ENCODE measurements around the gene ACSF3.
"Not testable (repeated sequence)": the region's sequence is repeated elsewhere in the genome, so short reads cannot be mapped to it uniquely, and the experiment has no call there.

The ACSF3 gene

DNA sequence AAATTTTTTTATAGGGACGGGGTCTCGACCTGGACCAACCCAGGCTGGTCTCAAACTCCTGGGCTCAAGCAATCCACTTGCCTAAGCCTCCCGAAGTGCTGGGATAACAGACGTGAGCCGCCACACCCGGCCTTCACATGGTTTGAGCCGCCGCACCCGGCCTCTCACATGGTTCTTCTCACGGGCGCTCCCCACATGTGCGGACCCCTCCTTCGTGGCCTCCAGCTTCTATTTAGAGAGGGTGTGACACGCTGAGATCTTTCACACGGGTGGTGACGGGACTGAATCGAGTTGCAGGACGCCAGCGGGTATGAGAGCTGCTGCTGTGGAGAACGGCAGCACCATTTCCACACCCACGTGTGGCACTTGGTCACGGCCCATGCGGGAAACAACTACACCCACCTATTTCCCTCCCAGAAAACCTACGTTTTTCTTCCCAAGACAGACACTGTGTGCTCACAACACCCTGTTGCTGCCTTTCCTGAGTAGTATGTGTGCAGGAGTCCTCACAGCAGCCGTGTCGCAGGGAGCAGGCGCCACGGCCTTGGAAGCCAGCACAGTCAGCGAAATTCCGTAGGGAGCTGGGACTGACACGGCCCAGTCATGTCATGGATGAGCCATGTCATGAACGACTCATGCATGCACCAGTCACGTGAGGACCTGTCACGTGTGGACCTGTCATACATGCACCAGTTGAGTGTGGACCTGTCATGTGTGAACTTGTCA is 20.1 kb upstream of the ACSF3 start:
- peak; percentile 59 for DNase-seq (ENCODE audit: low spot score)

DNA sequence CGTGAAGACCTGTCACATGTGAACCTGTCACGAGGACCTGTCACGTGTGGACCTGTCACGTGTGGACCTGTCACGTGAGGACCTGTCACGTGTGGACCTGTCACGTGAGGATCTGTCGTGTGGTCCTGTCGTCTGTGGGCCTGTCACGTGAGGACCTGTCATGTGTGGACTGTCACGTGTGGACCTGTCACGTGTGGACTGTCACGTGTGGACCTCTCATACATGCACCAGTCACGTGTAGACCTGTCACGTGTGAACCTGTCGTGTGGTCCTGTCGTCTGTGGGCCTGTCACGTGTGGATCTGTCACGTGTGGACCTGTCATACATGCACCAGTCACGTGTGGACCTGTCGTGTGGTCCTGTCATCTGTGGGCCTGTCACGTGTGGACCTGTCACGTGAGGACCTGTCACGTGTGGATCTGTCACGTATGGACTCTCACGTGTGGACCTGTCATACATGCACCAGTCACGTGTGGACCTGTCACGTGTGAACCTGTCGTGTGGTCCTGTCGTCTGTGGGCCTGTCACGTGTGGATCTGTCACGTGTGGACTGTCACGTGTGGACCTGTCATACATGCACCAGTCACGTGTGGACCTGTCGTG is 19.5 kb upstream of the ACSF3 start:
- DNase-seq (ENCODE audit: low spot score) = not testable (repeated sequence)

DNA sequence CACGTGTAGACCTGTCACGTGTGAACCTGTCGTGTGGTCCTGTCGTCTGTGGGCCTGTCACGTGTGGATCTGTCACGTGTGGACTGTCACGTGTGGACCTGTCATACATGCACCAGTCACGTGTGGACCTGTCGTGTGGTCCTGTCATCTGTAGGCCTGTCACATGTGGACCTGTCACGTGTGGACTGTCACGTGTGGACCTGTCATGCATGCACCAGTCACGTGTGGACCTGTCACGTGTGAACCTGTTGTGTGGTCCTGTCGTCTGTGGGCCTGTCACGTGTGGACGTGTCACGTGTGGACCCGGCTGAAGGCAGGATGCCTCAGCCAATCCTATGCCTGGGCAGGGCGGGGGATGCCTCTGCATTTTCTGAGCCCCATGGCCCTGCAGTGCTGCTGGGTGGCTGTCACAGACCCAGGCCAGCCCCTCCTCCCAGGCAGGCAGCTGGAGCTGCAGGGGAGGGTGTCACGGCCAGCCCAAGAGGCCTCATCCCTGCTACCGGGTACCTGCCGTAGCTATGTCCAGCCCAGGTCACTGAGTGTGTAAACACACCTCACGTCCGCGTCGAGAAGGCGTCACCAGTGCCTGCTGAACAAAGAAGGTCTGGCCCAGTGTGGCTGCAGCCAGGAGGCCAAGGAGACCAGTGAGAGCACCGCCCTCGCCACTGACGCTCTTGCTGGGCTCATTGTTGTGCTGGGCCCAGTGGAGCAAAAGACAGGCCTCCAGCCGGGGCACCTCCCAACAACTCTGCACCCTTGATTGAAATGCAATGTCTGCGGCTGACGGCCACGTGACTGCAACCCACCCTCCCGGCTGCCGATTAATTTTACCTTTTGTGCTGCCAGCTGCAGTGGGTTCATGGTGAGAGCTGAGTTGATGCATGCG is 18.6 kb upstream of the ACSF3 start:
- DNase-seq (ENCODE audit: low spot score) = no peak

DNA sequence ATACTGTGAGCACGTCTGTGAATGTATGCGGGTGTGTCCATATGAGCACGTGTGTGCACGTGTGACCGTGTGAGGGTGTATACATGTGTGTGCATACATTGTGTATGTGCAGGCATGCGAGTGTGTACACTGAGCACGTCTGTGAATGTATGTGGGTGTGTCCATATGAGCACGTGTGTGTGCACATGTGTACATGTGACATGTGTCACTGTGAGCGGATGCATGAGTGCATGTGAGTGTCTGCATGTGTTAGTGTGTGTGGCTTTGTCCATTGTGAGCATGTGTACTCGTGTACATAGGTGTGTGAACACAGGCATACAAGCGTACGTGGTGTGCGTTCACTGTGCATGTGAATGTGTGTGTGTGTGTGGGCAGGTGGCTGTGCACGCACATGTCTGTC is 17.5 kb upstream of the ACSF3 start:
- DNase-seq (ENCODE audit: low spot score) = no peak

DNA sequence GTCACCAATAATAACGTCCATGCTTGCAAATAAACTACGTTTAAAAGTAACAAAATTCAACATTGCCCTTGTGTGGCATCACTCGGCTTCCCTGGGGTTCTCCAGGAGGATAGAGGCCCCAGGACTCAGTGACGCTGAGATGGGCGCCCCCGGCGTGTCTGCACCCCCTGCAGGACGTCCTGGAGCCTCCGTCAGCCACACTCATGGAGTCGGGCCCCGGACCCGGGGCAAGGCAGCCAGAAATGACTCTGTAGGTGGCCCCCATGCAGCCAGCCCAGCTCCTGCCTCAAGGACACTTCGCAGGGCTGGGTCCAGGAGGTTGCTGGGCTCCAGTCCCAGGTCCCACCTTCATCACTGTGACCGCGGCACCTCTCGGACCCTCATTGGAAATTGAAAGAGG is 16.6 kb upstream of the ACSF3 start:
- no peak for DNase-seq (ENCODE audit: low spot score)

DNA sequence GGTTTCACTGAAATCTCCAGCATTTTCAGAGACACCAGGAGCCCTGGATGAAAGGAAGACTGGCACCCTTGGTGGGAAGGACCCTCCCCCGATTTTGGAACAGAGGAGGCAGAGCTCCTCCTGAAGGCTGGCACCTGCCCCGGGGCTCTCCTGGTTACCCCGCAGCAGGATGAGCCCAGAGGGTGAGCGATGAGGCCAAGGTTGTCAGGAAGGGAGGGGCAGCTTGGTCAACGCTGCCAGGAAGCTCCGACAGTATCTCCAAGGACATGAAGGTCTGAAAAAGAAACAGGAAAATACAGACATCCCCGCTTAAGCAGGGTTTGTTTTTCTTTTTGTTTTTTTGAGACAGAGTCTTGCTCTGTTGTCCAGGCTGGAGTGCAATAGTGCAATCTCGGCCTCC is 15.5 kb upstream of the ACSF3 start:
- DNase-seq (ENCODE audit: low spot score) = no peak

DNA sequence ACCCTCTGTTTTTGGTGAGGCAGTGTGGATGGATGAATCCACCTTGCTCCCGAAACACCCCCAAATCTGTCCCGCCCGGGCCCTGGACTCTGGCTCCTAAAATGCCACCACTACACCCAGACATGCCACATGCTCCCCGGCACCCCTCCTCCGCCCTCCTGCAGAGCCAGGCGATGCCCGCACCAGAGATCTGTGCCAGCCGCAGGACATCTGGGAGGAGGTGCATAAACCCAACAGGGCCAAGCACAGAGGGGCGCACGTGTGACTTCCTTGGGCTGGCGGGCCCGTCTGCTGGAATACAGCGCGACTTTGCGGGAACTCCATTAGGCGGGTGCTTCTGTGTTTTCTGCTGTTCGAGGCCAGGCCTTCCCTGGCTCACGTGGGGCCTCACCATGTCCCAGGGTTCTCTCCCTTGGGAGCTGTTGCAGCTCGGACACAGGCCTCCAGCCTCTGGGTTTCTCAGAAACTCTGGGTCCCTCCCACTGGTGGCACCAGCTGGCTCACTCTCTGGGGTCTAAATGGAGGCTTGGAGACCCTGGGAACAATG is 14.1 kb upstream of the ACSF3 start:
- DNase-seq (ENCODE audit: low spot score) = no peak

DNA sequence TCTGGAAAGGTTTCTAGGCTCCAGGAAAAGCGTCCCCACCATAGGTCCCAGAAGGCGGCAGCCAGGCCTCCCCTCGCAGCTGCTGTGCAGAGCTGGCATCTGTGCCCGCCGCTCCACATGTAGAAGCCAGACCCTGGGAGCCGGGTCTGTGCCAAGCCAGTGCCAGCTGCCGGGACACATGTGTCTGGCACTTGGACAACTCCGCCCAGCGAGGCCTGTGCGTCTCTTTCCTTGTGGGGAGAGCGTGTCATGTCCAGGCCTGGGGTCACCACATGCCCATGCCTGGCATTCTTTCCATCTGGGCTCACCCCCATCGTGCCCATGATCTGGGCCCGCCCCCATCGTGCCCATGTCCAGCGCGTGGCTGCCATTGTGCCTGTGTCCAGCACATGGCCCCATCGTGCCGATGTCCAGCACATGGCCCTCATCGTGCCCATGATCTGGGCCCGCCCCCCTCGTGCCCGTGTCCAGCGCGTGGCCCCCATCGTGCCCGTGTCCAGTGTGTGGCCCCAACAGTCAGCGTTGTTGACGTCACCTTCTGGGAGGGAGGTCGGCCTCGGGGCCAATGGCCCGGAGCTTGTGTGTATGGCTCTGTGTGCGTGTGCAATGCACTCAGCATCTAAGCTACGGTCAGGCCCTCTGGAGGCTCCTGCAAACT is 13.3 kb upstream of the ACSF3 start:
- DNase-seq (ENCODE audit: low spot score) = no peak

DNA sequence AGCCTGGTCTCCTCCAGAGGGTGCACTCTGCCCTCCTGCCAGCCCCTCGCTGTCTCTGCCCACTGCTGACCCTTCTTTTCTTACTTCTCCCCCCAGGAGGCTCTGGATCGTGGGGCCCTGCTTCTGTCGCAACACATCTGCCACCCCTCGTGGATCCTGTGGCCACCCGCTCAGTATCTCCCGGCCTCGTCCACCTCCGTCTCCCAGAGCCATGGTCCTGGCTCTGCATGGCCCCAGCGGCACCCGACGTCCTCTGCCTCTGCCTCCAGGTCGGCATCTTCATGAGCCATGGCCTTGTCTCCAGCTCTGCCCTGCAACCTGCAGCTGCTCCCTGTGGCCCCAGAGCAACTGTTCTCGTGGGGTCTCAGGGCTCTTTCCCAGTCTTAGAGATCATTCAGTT is 12.1 kb upstream of the ACSF3 start:
- no peak for DNase-seq (ENCODE audit: low spot score)

DNA sequence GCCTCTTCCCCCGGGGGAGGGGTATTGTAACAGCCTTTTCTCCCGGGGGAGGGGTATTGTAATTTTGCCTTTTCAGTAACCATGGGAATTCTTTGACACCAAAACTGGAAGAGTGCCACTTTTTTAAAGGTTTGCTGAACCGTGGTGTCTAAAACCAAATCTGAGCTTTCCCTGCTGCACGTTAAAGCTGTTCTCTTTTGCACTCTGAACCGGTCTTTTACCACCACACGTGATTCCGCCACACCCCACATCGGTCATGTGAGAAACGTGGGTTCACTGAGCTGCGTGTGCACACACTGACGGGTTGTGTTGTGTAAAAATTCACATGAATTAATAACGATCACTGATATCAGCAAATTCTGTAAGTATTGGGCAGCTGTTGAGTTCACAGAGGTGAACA is 9.2 kb upstream of the ACSF3 start:
- DNase-seq (ENCODE audit: low spot score) = no peak

DNA sequence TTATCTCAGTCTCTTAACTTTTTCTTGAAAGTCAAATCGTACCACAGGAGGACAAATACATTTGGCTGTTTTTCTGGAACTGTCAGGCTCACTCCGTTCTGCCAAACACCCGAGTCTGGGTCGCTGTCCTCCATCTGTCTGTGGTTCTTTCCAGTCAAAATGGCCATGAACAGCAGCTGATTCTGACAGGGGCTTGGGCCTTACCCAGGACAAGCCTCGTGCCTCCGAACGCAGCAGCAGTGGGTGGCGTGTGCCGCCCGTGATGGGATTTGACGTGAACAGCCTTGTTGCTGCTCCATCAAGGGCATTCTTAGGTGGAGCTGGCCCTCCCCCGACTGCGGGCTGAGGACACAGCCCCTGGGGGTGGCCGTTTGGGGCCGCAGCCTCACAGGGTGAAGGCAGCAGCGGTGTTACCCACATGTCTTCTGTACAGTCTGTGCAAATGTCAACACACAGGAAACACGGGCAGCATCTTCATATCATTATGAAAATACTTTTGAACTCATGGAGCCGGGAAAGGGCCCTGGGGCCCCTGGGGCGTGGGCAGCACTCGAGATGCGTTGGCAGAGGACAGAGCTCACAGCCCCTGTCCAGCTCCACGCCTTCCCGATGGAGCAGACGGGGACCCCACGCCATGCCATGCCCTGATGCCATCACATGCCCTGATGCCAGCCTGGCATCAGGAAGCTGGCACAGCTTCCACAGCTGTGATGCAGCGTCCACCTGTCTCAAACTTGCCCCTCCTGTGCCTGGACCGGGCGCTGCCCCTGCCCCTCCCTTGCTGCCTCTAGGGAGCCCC is 8.6 kb upstream of the ACSF3 start:
- no peak for DNase-seq (ENCODE audit: low spot score)

DNA sequence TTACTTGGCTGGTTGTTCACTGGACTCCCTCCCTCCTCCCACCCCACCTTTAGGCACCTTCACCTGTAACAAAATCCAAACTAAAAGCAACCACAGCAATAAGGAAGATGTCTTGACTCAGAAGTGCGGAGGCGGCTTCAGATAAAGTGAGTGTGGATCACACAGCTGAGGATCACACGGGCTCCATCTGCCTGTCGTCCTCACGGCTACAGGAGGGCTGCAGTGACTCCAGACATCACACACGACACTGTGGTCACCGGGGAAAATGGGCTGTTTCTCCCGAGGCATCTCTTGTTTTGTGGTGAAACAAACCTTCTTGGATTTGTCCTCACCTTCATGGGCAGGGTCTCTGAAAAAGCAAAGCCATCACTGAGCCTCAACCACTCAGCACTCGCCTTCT is 7.9 kb upstream of the ACSF3 start:
- DNase-seq (ENCODE audit: low spot score) = no peak

DNA sequence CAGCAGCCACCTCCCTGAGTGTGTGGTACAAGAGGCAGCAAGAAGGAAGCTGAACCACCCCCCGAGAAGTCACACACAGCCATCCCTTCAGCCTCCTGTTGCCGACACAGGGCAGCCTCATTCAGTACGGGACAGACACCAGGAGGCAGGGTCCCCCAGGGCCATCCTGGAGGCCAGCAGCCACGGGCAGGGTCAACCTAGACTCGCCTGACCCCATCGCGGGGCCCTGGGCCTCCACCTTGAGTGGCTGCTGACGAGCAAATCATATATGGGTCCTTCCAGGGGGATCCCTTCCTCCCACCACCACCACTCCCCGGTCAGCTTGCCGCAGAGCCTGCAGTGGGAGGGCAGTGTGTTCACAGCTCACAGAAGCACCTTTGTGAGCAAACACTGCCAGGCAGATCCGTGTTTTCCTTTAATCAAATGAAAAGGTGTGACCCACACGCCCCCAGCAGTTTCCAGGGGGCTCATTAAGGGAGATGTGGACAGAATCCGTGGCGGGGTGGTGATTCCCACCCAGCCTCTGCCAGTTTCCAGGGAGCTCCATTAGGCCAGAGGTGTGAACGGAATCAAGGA is 5.6 kb upstream of the ACSF3 start:
- no peak for DNase-seq (ENCODE audit: low spot score)

DNA sequence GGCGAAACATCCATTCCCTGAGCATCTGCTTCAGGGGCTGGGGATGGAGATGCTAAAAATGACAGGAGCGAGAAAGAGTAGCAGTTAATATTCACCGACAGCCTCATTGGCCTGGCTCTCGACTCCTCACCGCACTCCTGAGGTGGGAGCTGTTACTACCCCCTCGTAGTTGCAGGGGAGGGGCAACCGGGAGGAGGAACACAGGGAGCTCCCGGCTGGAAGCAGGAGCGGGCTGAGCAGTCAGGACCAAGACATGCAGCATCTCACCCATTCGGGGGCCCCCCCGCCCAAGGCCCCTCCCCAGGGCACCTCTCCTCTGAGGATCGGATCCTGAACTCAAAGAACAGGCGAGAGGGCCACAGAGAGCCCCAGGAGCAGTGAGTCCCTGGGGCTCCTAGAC is 4.5 kb upstream of the ACSF3 start:
- DNase-seq (ENCODE audit: low spot score) = no peak

DNA sequence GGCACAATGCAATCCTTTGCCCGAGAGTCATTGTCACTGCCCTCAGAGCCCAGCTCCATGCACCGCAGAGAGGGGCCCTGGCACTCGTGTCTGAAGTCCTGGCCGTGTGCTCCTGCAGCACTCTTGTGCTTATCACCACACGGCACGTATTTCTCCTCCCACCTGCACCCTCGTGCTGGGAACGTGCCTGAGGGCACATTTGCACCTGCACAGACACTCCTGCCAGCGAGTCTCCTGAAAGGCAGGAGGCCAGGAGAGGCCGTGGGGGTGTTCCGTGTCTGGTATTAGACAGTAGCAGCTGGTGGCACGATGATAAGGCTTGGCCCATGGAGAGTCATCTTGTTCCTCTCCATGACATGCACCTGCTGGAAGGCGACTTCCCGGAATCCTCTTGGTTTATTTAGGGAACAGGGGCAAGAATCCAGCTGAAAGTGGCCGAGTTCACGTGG is 3.4 kb upstream of the ACSF3 start:
- DNase-seq (ENCODE audit: low spot score) = no peak

DNA sequence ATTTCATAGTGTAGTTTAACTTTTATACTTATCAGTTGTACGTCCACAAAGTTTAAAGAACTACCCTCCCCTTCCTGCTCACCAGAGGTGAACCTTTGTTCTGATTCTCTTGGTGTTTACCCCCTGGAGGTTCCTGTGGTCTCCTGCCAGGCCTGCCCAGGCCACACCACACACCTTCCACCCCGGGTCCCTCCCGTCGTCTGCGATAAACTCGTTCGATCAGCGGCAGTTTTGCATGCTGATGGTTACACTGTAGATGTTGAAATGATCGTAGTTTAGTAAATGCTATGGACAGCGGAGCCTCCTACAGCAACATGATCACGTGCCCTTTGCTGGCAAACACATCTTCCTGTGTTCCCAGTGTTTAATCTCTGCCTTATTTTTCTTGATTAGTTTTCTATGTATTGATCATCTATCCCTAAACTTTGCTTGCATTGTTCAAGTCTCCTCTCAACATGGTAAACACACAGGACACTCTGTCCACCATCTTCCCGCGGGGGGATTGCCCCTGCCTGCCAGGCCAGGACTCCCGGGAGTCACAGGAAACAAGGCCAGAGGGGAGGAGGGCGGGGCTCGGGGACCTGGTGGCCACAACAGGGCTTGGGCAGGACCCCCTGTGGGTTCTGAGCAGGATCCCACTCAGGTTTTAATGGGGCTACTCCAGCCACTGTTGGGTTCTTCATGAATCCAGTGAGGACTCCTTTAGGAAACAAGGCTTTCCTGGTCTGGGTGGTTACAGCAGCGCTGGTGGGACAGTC is 2.8 kb upstream of the ACSF3 start:
- no peak for DNase-seq (ENCODE audit: low spot score)

DNA sequence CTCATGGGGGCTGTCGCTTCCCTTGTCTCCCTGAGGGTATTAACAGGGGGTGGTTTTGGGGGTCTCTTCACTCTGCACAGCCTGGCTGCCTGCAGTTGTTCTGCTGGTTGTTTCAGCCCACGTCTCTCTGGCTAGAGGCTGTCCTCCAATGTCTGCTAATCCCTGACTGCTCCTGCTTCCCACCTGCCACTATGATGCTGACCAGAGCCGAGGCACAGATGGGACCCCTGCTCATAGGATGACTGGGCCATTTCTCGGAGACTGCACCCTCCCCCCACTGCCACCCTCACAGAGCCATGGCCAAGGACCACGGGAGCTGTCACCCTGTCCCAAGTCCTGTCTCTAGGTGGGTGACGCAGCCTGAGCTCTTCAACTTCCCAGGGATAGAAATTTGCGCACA is 1.6 kb upstream of the ACSF3 start:
- DNase-seq (ENCODE audit: low spot score) = no peak

DNA sequence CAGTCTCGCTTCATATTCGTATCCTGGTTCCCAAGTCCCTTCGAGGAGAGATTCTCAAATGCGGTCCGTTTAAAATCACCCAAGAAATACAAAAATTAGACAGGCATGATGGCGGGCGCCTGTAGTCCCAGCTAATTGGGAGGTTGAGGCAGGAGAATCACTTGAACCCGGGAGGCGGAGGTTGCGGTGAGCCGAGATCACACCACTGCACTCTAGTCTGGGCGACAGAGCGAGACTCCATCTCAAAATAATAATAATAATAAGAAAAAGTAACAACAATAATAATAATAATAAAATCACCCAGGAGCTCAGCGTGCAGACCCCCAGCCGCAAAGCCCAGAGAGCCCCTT is 425 bp upstream of the ACSF3 start:
- not testable (repeated sequence) for DNase-seq (ENCODE audit: low spot score)

DNA sequence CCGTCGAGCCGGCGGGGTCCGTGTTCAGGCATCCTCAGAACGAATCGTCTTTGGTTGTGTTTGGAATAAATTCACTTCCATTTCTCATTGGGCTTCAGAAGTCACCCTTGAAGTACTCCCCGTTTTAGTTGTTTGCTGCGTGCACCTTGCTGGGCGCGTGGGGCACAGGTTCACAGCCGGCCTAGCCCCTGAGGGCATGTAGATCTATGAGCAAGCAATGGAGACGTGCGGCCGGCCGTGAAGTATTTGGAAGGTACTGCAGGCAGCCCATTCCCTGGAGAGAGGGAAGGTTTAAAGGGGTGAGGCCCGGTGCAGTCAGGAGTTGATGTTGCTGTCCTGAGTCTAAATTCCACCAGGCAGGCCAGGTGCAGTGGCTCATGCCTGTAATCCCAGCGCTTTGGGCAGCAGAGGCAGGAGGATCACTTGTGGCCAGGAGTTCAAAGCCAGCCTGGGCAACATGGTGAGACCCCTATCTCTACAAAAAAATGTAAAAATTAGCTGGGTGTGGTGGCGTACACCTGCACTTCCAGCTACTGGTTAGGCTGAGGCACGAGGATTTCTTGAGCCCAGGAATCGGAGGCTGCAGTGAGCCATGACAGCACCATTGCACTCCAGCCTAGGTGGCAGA is 714 bp downstream of the ACSF3 start:
- no peak for DNase-seq (ENCODE audit: low spot score)

DNA sequence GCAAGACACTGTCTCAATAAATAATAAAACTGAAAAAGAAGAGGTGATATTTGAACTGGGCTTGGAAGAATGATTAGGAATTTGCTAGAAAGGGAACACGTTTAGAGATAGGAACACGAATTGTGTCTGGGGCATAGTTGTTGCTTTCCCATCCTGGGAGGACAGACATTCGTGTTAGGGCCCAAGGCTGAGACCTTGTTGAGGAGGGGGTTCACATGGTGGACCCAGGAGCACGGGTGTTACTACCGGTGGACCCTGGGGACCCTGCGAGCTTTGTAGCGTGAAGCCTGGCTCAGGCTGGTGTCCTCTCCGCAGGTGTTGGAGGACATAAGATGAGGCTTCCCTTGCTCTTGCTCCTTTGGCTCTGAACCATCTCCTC is 1.2 kb downstream of the ACSF3 start:
- DNase-seq (ENCODE audit: low spot score) = no peak

All from SK-N-DZ (cell line).